AG10803 (cell line): ENCODE data around the gene PCDHB5.
"Not testable (repeated sequence)": the region's sequence is repeated elsewhere in the genome, so short reads cannot be mapped to it uniquely, and the experiment has no call there.

Experiments used
- DNase-seq: peaks from one replicate; pipeline ENCODE4 v3.0.0; 2010; ENCODE audit warnings: low read depth
- H3K4me3 ChIP-seq: 2 replicates; pipeline ENCODE4 v1.5.1; 2011; ENCODE audit warnings: mild to moderate bottlenecking, low read length, control low read depth
- TF ChIP-seq, protein P1 (sequence below): conservative IDR thresholded peaks from 2 replicates; pipeline ENCODE4 v1.5.1; 2011; ENCODE audit warnings: mild to moderate bottlenecking, low read length, control low read depth, inconsistent platforms

The PCDHB5 gene

DNA sequence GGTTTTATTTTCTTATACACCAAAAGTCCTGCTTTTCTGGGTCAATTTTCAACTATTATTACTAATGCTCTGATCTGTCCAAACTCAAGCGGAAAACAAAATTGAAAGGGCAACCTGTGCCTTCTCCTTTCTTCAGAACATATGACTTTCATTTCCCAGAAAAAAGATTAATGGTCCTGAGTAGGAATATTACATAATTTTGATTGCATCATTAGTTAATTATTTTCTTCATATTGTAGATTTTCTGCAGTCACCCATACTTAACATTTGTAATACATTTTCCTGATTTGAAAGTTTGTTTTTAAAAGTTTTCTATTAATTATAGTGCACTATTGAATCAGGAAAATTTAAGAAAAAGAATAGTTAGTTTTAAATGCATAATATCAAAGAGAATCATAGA, 40.9 kb downstream of the PCDHB5 start:
- H3K4me3 ChIP-seq, result no peak overlapping the region
- TF ChIP-seq, protein P1, sequence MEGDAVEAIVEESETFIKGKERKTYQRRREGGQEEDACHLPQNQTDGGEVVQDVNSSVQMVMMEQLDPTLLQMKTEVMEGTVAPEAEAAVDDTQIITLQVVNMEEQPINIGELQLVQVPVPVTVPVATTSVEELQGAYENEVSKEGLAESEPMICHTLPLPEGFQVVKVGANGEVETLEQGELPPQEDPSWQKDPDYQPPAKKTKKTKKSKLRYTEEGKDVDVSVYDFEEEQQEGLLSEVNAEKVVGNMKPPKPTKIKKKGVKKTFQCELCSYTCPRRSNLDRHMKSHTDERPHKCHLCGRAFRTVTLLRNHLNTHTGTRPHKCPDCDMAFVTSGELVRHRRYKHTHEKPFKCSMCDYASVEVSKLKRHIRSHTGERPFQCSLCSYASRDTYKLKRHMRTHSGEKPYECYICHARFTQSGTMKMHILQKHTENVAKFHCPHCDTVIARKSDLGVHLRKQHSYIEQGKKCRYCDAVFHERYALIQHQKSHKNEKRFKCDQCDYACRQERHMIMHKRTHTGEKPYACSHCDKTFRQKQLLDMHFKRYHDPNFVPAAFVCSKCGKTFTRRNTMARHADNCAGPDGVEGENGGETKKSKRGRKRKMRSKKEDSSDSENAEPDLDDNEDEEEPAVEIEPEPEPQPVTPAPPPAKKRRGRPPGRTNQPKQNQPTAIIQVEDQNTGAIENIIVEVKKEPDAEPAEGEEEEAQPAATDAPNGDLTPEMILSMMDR, result no peak
- DNase-seq, result no peak

DNA sequence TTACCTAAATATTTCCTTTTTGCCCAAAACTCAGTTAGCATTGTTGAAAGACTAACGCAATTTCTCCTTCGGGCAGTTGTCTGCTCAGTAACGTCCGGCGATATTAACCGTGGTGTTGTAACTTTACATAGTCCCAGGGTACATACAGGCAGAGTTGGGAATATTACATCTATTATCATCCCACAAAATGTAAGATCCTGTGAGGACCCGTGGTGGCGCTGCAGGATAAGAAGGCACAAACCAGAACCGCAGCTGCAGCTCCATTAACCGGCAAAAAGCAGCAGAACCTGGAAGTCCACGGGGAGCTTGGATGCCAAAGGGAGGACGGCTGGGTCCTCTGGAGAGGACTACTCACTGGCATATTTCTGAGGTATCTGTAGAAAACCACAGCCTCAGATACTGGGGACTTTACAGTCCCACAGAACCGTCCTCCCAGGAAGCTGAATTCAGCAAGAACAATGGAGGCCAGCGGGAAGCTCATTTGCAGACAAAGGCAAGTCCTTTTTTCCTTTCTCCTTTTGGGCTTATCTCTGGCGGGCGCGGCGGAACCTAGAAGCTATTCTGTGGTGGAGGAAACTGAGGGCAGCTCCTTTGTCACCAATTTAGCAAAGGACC, 42.7 kb downstream of the PCDHB5 start, which contains the start of gene PCDHB8:
PCDHB8 (plus strand) TSS at position 214 of the 615 bp plus-strand sequence; CDS start at position 459, 245 bp downstream.
- TF ChIP-seq, protein P1, result peak; percentile 17; the same call in 1 of the 2 replicates
- H3K4me3 ChIP-seq, result not testable (repeated sequence)

GRCh38 chr5:141179371-141179770, 44.4 kb downstream of the PCDHB5 start:
- not testable (repeated sequence) for H3K4me3 ChIP-seq, DNase-seq

More for the DNA sequence above, 42.7 kb downstream of the PCDHB5 start, which contains the start of gene PCDHB8:
- not testable (repeated sequence) for DNase-seq

GRCh38 chr5:141179876-141180275, 44.9 kb downstream of the PCDHB5 start:
- not testable (repeated sequence) for H3K4me3 ChIP-seq, DNase-seq

DNA sequence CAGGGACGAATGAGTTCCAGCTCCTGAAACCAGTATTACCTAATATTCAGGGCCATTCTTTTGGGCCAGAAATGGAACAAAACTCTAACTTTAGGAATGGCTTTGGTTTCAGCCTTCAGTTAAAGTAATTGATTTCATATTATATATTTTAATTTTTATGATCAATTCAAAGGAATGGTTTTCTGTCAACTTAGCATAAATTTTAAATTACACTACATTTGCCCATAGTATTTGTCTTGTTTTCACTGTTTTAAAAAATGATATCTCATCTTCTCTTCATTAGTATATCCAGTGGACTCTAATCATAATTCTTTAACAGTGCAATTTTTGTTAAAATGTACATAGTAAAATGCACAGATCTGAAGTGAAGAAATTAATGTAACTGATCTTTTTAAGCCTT, 45.3 kb downstream of the PCDHB5 start:
- DNase-seq, result no peak
- H3K4me3 ChIP-seq, result no peak overlapping the region
- TF ChIP-seq, protein P1, result no peak

GRCh38 chr5:141182248-141182647, 47.2 kb downstream of the PCDHB5 start, which contains the start of gene PCDHB16:
Gene PCDHB16 (plus strand): TSS chr5:141182387. CDS start chr5:141182560, 173 bp downstream.
- peak; percentile 35 for DNase-seq
- peak within 1 kb of the TSS; percentile 43 for H3K4me3 ChIP-seq
- TF ChIP-seq, protein P1, result peak; percentile 39

- H3K4me3 ChIP-seq, DNase-seq: not testable (repeated sequence)
Observed at GRCh38 chr5:141184117-141184855, 49.3 kb downstream of the PCDHB5 start.

DNA sequence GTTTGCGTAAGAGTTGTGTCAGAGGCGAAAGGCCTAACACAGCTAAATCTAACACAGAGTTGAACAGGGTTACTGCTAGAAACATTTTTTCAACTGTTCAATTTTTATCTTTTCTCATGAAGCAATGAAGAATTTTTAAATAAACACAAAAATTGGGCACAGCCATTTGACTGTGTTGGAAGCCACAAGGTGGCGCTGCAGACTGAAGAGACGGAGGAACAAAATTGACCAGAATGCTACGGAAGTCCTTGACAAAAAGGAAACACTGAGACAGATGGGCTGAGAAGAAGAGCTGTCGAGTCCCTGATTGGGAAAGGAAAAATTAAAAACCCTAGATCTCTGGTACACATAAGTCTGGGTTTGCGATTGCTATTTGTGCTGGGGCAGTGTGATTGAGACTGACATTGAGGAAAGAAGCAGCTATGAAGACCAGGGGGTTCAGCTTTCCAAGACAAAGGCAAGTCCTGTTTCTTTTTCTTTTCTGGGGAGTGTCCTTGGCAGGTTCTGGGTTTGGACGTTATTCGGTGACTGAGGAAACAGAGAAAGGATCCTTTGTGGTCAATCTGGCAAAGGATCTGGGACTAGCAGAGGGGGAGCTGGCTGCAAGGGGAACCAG, 52.0 kb downstream of the PCDHB5 start, which contains the start of gene PCDHB9:
PCDHB9 (plus strand) TSS at position 265 of the 616 bp plus-strand sequence; CDS start at position 423, 158 bp downstream.
- TF ChIP-seq, protein P1, result peak; percentile 56
- H3K4me3 ChIP-seq, result peak within 1 kb of the TSS; percentile 49
- DNase-seq, result peak; percentile 25
